ENCODE data around the gene ZNF500.
"Not testable (repeated sequence)": the region's sequence is repeated elsewhere in the genome, so short reads cannot be mapped to it uniquely, and the experiment has no call there.

ZNF500 gene

GRCh38 chr16:4749700-4750257 is 17.2 kb downstream of the ZNF500 start:
- H3K4me3 ChIP-seq (ENCODE audit: low read depth, low read length) = no peak overlapping the region
- H3K9me3 ChIP-seq (ENCODE audit: control insufficient read depth, insufficient read depth, low read length) = no peaks in the 10 kb centered on the region
- H3K27ac ChIP-seq (ENCODE audit: low read depth, low read length) = no peak overlapping the region
- H3K27me3 ChIP-seq (ENCODE audit: control insufficient read depth, insufficient read depth, low read length) = no peaks in the 10 kb centered on the region
- H3K36me3 ChIP-seq (ENCODE audit: control insufficient read depth, insufficient read depth, low read length) = peaks cover 41% of the 10 kb centered on the region
- no peaks in the 10 kb centered on the region; the same call in 1 of the 2 replicates for H3K4me1 ChIP-seq (ENCODE audit: control insufficient read depth, insufficient read depth, low read length)
- H3K9ac ChIP-seq (ENCODE audit: low read depth, low read length) = no peak overlapping the region

DNA sequence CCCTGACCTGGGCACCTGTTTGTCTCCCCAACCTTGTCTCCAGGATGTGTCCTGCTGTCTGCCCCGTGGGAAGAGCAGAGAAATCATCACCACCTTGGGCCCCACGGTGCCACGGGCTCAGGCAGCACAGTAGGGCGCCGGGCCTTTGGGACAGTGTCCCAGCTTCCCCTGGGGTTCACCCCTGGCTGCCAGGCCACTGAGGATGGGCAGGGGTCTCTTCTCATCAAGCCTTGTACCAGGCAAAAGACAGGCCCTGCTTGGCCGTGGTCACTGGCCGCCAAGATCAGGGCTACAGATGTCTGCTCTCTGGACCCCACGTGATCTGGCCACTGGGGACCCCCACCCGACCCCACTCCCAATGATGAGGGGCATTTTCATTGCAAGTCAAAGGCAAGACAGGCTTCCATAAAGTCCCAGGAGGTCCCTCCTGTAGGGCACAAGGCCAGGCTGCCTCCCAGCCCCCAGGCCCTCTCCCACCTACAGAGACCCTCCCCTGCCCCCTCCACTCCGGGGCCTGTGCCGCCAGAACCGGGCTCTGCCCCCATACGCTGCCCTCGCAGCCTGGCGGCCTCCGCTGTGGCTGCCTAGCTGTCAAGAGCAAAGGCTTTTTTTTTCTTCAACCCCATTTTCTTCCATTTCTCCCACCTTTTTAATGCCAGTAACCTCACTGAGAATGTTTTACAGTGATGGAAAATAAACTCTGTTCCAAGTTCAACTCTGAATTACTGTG is 18.1 kb downstream of the ZNF500 start:
- H3K9me3 ChIP-seq (ENCODE audit: control insufficient read depth, insufficient read depth, low read length) = no peaks in the 10 kb centered on the region
- no peaks in the 10 kb centered on the region; the same call in 1 of the 2 replicates for H3K4me1 ChIP-seq (ENCODE audit: control insufficient read depth, insufficient read depth, low read length)
- H3K27me3 ChIP-seq (ENCODE audit: control insufficient read depth, insufficient read depth, low read length) = no peaks in the 10 kb centered on the region
- no peak overlapping the region for H3K9ac ChIP-seq (ENCODE audit: low read depth, low read length)
- no peak overlapping the region for H3K4me3 ChIP-seq (ENCODE audit: low read depth, low read length)
- H3K36me3 ChIP-seq (ENCODE audit: control insufficient read depth, insufficient read depth, low read length) = peaks cover 38% of the 10 kb centered on the region
- H3K27ac ChIP-seq (ENCODE audit: low read depth, low read length) = no peak overlapping the region

DNA sequence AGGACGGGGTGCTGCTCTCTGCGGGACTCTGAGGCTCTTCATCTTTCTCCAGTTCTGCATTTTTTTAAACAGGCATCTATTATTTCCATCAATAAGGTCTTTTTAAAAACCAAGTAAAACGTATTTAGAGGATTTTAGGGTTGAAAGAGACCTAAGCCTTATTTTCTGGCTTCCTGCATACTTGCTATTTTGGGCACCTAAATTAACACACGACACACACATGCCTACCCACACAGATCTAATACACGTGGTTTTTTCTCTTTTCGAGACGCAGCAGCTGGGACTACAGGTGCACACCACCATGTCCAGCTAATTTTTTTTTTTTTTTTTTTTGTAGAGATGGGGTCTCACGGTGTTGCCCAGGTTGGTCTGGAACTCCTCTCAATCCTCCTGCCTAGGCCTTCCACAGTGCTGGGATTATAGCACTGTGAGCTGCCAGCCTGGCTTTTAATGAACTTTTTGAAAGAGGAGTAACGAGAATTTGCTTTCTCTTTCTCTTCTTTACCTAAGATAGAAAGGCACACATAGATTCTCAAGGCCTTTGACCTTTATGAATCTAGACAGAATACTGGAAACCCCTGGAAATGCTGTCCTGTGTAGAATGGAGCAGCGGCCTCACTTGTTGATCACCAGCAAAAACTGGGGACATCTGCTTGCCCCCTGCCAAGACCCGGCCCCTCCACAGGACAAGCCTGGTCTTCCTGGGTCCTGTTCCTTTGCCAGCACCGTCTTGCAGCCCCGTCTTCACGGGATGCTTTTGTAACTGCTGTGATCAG is 18.9 kb downstream of the ZNF500 start:
- peaks cover 31% of the 10 kb centered on the region for H3K36me3 ChIP-seq (ENCODE audit: control insufficient read depth, insufficient read depth, low read length)
- no peaks in the 10 kb centered on the region for H3K27me3 ChIP-seq (ENCODE audit: control insufficient read depth, insufficient read depth, low read length)
- H3K27ac ChIP-seq (ENCODE audit: low read depth, low read length) = no peak overlapping the region
- no peak overlapping the region for H3K4me3 ChIP-seq (ENCODE audit: low read depth, low read length)
- no peaks in the 10 kb centered on the region for H3K9me3 ChIP-seq (ENCODE audit: control insufficient read depth, insufficient read depth, low read length)
- H3K9ac ChIP-seq (ENCODE audit: low read depth, low read length) = no peak overlapping the region
- no peaks in the 10 kb centered on the region; the same call in 1 of the 2 replicates for H3K4me1 ChIP-seq (ENCODE audit: control insufficient read depth, insufficient read depth, low read length)

DNA sequence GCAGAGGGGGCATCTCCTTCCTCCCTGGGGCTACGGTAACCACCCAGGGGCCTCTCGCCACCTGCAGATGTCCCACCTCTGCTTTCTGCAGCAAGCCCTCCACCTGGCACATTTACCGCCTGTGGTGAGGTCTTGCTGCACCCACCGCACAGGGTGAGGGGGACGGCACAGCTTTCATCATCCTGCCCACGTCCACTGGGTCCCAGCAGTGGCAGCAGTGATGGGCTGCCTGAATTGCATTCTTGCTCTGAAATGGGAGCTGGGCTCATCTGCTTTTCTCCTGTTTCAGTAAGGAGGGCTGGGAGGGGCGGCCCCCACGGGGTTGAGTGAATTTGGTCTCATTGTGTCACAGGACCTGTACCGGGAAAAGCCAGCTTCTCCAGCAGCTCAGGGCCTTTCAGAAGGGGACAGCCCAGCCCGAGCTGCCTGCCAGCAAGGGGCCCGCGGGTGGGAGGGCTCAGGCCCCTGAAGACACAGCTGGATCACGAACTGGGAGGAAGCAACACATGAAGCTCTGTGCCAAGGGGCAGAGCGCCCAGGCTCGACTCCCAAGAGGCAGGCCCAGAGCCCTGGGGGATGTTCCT is 19.9 kb downstream of the ZNF500 start:
- Histone ChIP-seq H3K4me3 (ENCODE audit: low read depth, low read length) (no peak overlapping the region), H3K27ac (ENCODE audit: low read depth, low read length) (no peak overlapping the region), H3K36me3 (ENCODE audit: control insufficient read depth, insufficient read depth, low read length) (peaks cover 21% of the 10 kb centered on the region), H3K9ac (ENCODE audit: low read depth, low read length) (no peak overlapping the region), H3K9me3 (ENCODE audit: control insufficient read depth, insufficient read depth, low read length) (no peaks in the 10 kb centered on the region), H3K4me1 (ENCODE audit: control insufficient read depth, insufficient read depth, low read length) (no peaks in the 10 kb centered on the region; the same call in 1 of the 2 replicates), H3K27me3 (ENCODE audit: control insufficient read depth, insufficient read depth, low read length) (no peaks in the 10 kb centered on the region)

DNA sequence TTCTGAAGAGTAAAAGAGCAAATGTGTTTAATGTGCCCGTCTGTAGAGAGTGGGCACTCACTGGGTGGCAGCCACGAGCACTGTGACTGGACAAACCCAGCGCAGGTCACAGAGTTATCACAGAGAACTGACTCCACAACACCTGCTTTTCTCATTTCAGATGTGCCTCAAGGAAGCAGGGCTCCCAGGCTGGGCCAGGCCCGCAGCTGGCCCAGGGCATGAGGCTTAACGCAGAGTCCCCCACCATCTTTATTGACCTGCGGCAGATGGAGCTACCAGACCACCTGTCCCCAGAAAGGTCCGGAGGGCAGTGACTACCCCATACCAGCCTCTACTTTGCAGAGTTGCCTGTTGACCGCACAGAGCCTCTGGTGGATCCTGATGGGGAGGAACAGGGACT is 20.7 kb downstream of the ZNF500 start:
- H3K36me3 ChIP-seq (ENCODE audit: control insufficient read depth, insufficient read depth, low read length) = peaks cover 12% of the 10 kb centered on the region
- no peaks in the 10 kb centered on the region for H3K27me3 ChIP-seq (ENCODE audit: control insufficient read depth, insufficient read depth, low read length)
- H3K27ac ChIP-seq (ENCODE audit: low read depth, low read length) = no peak overlapping the region
- no peak overlapping the region for H3K9ac ChIP-seq (ENCODE audit: low read depth, low read length)
- H3K4me1 ChIP-seq (ENCODE audit: control insufficient read depth, insufficient read depth, low read length) = no peaks in the 10 kb centered on the region; the same call in 1 of the 2 replicates
- H3K9me3 ChIP-seq (ENCODE audit: control insufficient read depth, insufficient read depth, low read length) = no peaks in the 10 kb centered on the region
- H3K4me3 ChIP-seq (ENCODE audit: low read depth, low read length) = no peak overlapping the region

- Histone ChIP-seq H3K4me3 (ENCODE audit: low read depth, low read length) (no peak overlapping the region), H3K4me1 (ENCODE audit: control insufficient read depth, insufficient read depth, low read length) (no peaks in the 10 kb centered on the region; the same call in 1 of the 2 replicates), H3K27me3 (ENCODE audit: control insufficient read depth, insufficient read depth, low read length) (no peaks in the 10 kb centered on the region), H3K27ac (ENCODE audit: low read depth, low read length) (no peak overlapping the region), H3K36me3 (ENCODE audit: control insufficient read depth, insufficient read depth, low read length) (peaks cover 6% of the 10 kb centered on the region; the same call in 1 of the 2 replicates), H3K9ac (ENCODE audit: low read depth, low read length) (no peak overlapping the region), H3K9me3 (ENCODE audit: control insufficient read depth, insufficient read depth, low read length) (no peaks in the 10 kb centered on the region)
Measured at GRCh38 chr16:4745274-4745569, 21.7 kb downstream of the ZNF500 start.

DNA sequence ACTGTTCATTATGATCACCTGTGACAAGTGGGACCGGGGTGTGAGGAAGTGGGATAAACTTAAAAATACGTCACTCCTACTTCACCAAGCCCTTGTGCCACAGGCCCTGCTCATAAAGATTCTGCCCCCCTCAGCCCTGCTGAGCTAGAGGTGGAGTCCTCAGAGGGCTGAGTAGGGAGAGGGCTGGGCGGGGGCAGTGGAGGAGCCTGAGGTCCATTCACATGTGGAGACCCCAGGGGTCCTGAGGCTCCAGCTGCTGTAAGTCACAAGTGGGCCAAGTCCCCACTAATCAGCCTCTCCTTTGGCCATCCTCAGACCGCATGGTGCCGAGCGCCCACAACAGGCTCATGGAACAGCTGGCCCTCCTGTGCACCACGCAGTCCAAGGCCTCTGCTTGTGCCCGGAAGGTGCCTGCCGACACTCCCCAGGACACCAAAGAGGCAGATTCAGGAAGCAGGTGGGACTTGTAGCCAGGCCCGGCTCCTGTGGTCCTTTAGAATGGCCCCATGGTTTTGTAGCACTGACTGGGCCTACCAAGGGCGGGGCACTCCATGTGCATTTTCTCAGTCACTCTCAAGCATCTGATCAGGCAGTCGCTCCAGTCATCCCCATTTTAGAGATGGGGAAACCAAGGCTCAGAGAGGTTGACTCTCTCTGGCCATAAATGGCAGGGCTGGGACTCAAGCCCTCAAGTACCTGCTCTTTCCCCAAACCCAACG is 22.2 kb downstream of the ZNF500 start:
- Histone ChIP-seq H3K4me1 (ENCODE audit: control insufficient read depth, insufficient read depth, low read length) (no peaks in the 10 kb centered on the region; the same call in 1 of the 2 replicates), H3K9ac (ENCODE audit: low read depth, low read length) (no peak overlapping the region), H3K4me3 (ENCODE audit: low read depth, low read length) (no peak overlapping the region), H3K9me3 (ENCODE audit: control insufficient read depth, insufficient read depth, low read length) (no peaks in the 10 kb centered on the region), H3K27me3 (ENCODE audit: control insufficient read depth, insufficient read depth, low read length) (no peaks in the 10 kb centered on the region), H3K36me3 (ENCODE audit: control insufficient read depth, insufficient read depth, low read length) (0 out of 2 replicates have a peak, but pooled peaks cover under 1% of the 10 kb centered on the region), H3K27ac (ENCODE audit: low read depth, low read length) (no peak overlapping the region)

GRCh38 chr16:4743226-4743878 is 23.6 kb downstream of the ZNF500 start:
- Histone ChIP-seq H3K27me3 (ENCODE audit: control insufficient read depth, insufficient read depth, low read length) (no peaks in the 10 kb centered on the region), H3K9me3 (ENCODE audit: control insufficient read depth, insufficient read depth, low read length) (no peaks in the 10 kb centered on the region), H3K9ac (ENCODE audit: low read depth, low read length) (no peak overlapping the region), H3K4me3 (ENCODE audit: low read depth, low read length) (no peak overlapping the region), H3K36me3 (ENCODE audit: control insufficient read depth, insufficient read depth, low read length) (no peaks in the 10 kb centered on the region), H3K27ac (ENCODE audit: low read depth, low read length) (no peak overlapping the region), H3K4me1 (ENCODE audit: control insufficient read depth, insufficient read depth, low read length) (no peaks in the 10 kb centered on the region; the same call in 1 of the 2 replicates)

DNA sequence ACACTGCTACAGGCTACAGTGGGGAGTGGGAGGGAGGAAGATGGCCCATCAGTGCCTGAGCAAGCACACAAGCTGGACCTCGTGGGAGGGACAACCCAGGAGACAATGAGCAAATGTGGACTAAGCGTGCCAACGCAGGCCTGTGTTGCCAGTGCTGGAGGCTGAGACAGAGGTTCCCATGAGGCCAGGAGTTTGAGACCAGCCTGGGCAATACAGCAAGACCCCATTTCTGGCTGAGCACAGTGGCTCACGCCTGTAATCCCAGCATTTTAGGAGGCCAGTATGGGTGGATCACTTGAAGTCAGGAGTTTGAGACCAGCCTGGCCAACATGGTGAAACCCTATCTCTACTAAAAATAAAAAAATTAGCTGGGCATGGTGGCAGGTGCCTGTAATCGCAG is 28.6 kb downstream of the ZNF500 start:
- not testable (repeated sequence) for H3K9ac ChIP-seq (ENCODE audit: low read depth, low read length); H3K27ac ChIP-seq (ENCODE audit: low read depth, low read length); H3K4me3 ChIP-seq (ENCODE audit: low read depth, low read length); H3K36me3 ChIP-seq (ENCODE audit: control insufficient read depth, insufficient read depth, low read length); H3K27me3 ChIP-seq (ENCODE audit: control insufficient read depth, insufficient read depth, low read length); H3K9me3 ChIP-seq (ENCODE audit: control insufficient read depth, insufficient read depth, low read length); H3K4me1 ChIP-seq (ENCODE audit: control insufficient read depth, insufficient read depth, low read length)

DNA sequence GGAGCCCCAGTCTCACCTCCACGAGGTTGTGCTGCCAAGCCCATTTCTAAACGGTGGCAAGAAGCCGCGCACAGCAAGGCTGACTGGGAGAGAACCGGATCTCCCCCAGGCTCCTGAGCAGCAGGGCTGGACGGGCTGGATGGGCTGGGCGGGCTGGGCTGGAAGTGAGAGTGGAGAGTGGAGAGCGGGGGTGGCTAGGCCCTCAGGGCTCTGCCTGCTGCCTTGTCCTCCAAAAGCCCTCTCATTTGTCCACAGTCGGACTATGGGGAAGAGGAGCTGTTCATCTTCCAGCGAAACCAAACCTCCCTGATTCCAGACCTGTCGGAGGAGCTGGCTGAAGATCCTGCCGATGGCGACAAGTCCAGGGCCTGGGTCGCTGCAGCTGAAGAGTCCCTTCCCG is 29.4 kb downstream of the ZNF500 start:
- no peak overlapping the region for H3K9ac ChIP-seq (ENCODE audit: low read depth, low read length)
- no peak overlapping the region for H3K4me3 ChIP-seq (ENCODE audit: low read depth, low read length)
- H3K27ac ChIP-seq (ENCODE audit: low read depth, low read length) = no peak overlapping the region
- H3K27me3 ChIP-seq (ENCODE audit: control insufficient read depth, insufficient read depth, low read length) = no peaks in the 10 kb centered on the region
- H3K9me3 ChIP-seq (ENCODE audit: control insufficient read depth, insufficient read depth, low read length) = no peaks in the 10 kb centered on the region
- no peaks in the 10 kb centered on the region for H3K36me3 ChIP-seq (ENCODE audit: control insufficient read depth, insufficient read depth, low read length)
- no peaks in the 10 kb centered on the region for H3K4me1 ChIP-seq (ENCODE audit: control insufficient read depth, insufficient read depth, low read length)

Measured in HUES48 (cell line).